Bronchial epithelial cell (primary cell): ENCODE results near the gene PPCDC. TPM values are rescaled to one million over a fixed set of nuclear protein-coding genes. Genes with fewer than 3 reads are reported as not detected.

ENCODE experiments used
- DNase-seq: peaks from one replicate; pipeline ENCODE4 v3.0.0-alpha.2; 2010; ENCODE audit warnings: low read depth
- FAIRE-seq: peaks from 2 replicates; lab custom pipeline; 2011; peaks lifted over from hg19 to GRCh38; lab: Jason Lieb, UNC
- H3K27me3 ChIP-seq: 2 replicates; pipeline ENCODE4 v1.5.1; 2011; ENCODE audit warnings: low read length; ENCODE audit not compliant: control insufficient read depth, insufficient read depth
- H3K36me3 ChIP-seq: 2 replicates; pipeline ENCODE4 v1.5.1; 2011; ENCODE audit warnings: low read length; ENCODE audit not compliant: control insufficient read depth, insufficient read depth
- H3K4me3 ChIP-seq: 2 replicates; pipeline ENCODE4 v1.5.1; 2011; ENCODE audit warnings: mild to moderate bottlenecking, low read depth, low read length, control low read depth
- total RNA-seq: library from RNA; depleted of rRNA; stranded (reverse); fragments of >200 nt; gene quantifications from 2 replicates; pipeline ENCODE4 v1.2.1, GENCODE V29; 2014
- TF ChIP-seq, protein P1 (sequence below): IDR thresholded peaks from 2 replicates; pipeline ENCODE4 v1.5.1; 2011; ENCODE audit warnings: mild to moderate bottlenecking, moderate library complexity, low read length, control low read depth, inconsistent platforms; ENCODE audit not compliant: insufficient read depth, severe bottlenecking

Gene PPCDC
- total RNA-seq, 1 donor from 2014 or later = 13.2 TPM

DNA sequence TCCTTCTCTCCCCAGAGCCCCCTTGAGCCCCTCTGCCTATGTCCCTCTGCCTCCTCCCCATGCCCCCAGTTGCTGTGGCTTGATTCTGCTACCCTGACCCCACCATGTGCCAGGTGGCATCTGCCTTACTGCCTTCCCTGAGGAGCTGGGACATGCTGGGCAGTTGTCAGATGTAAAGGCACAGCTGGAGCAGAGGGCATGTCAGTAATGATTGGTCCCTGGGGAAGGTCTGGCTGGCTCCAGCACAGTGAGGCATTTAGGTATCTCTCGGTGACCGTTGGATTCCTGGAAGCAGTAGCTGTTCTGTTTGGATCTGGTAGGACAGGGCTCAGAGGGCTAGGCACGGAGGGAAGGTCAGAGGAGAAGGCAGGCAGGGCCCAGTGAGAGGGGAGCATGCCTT lies 3.5 kb upstream of the PPCDC start:
- Histone ChIP-seq H3K4me3 (no peak overlapping the region), H3K27me3 (no peaks in the 10 kb centered on the region), H3K36me3 (no peaks in the 10 kb centered on the region)
- TF ChIP-seq, protein P1, sequence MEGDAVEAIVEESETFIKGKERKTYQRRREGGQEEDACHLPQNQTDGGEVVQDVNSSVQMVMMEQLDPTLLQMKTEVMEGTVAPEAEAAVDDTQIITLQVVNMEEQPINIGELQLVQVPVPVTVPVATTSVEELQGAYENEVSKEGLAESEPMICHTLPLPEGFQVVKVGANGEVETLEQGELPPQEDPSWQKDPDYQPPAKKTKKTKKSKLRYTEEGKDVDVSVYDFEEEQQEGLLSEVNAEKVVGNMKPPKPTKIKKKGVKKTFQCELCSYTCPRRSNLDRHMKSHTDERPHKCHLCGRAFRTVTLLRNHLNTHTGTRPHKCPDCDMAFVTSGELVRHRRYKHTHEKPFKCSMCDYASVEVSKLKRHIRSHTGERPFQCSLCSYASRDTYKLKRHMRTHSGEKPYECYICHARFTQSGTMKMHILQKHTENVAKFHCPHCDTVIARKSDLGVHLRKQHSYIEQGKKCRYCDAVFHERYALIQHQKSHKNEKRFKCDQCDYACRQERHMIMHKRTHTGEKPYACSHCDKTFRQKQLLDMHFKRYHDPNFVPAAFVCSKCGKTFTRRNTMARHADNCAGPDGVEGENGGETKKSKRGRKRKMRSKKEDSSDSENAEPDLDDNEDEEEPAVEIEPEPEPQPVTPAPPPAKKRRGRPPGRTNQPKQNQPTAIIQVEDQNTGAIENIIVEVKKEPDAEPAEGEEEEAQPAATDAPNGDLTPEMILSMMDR = no peak
- FAIRE-seq (no peak), DNase-seq (no peak)

DNA sequence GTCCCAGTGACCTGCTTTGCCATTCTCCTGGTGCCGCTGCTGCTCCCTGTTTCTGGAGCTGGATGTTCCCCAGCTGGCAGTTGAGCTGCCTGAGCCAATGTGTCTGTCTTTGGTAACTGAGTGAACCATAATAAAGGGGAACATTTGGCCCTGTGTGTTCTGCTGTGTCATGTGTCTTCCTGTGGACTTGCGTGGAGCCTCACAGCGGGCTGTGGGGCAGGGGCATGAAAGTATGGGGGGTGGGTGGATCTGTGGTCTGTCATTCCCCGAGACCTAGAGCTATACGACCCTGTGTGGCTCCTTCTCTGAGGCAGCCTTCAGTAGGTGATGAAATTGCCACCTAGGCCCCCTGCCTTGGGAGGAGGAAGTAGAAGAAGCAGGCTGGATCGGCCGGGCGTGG lies 2.0 kb upstream of the PPCDC start:
- Histone ChIP-seq H3K27me3 (no peaks in the 10 kb centered on the region), H3K4me3 (no peak overlapping the region), H3K36me3 (no peaks in the 10 kb centered on the region)
- DNase-seq = no peak
- TF ChIP-seq, protein P1 = no peak
- no peak for FAIRE-seq

DNA sequence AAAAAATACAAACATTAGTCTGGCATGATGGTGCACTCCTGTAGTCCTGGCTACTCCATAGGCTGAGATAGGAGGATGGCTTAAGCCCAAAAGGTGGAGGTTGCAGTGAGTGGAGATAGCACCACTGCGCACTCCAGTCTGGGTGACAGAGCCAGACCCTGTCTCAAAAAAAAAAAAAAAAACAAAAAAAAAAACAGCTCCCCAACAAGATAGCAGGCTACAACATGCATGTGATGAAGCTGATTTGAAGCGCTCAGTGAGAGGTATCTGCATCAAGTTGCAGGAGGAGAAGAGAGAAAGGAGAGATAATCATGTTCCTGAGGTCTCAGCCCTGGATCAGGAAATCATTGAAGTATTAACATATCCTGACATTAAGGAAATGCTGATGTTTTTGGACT lies 608 bp upstream of the PPCDC start:
- H3K4me3 ChIP-seq = no peak overlapping the region
- FAIRE-seq (no peak), DNase-seq (no peak)
- TF ChIP-seq, protein P1 = no peak
- H3K36me3 ChIP-seq = no peaks in the 10 kb centered on the region
- no peaks in the 10 kb centered on the region for H3K27me3 ChIP-seq

DNA sequence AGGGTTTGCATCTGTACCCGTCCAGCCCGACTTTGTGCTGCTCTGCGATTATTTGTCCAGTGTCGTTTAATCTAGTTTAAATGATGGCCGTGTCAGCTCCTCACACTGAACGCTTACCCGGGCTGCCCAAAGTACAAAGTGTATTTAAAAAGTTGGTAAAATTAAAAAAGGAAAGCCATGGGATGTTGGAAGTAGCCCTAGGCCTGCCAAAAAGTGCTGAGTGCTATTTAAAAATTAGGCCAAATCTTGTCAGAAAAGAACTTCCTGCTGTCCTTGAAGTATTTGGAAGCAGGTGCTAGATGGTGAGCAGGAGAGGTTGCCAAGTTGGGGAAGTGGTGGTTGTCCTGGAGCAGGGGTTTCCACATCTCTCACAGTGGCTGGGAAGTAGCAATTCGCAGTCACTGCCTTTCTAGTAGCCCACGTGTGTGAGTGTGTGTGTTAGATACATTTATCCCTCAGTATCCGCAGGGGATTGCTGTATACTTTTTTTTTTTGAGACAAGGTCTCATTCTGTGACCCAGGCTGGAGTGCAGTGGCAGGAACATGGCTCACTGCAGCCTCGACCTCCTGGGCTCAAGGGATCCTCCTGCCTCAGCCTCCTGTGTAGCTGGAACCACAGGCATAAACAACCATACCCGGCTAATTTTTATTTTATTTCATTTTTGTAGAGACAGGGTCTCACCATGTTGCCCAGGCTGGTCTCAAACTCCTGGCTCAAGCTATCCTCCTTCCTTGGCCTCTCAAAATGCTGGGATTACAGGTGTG lies 664 bp downstream of the PPCDC start:
- TF ChIP-seq, protein P1 = no peak
- DNase-seq (peak; percentile 18), FAIRE-seq (no peak)
- no peaks in the 10 kb centered on the region for H3K27me3 ChIP-seq
- no peaks in the 10 kb centered on the region for H3K36me3 ChIP-seq
- H3K4me3 ChIP-seq = peak overlapping the region; percentile 92

DNA sequence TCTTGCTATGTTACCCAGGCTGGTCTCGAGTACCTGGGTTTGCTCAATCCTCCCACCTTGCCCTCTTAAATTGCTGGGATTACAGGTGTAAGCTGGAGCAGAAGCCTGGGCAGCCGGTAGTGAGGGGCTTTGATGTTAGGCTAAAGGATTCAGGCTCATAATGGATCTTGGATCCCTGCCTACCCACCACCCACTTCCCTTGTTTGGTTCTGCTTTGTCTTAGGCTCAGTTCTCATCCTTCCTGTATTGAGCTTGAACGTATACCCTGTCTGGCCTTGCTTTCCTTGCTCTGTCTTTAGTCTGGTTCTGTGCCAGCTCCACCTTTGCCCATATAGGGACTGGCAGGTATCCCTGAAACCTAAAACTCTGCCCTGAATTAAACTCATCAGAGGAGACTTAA lies 1.7 kb downstream of the PPCDC start:
- H3K27me3 ChIP-seq = no peaks in the 10 kb centered on the region
- H3K4me3 ChIP-seq = no peak overlapping the region
- TF ChIP-seq, protein P1 = no peak
- no peaks in the 10 kb centered on the region for H3K36me3 ChIP-seq
- no peak for DNase-seq
- FAIRE-seq = no peak
